NAMALWA (cell line): ENCODE results near the gene CNTNAP4.

Experiments
- DNase-seq: peaks from one replicate; pipeline ENCODE4 v3.0.0-alpha.2; 2015; ENCODE audit warnings: low spot score

CNTNAP4 gene

GRCh38 chr16:76583945-76584344 is 306.7 kb downstream of the CNTNAP4 start:
- no peak for DNase-seq

GRCh38 chr16:76598498-76598897 is 321.3 kb downstream of the CNTNAP4 start:
- DNase-seq, result no peak

- no peak for DNase-seq
Observed at GRCh38 chr16:76607317-76607716, 330.1 kb downstream of the CNTNAP4 start.
